Endothelial cell of umbilical vein (primary cell): ENCODE measurements around the gene NUP214. TPM values are rescaled to one million over a fixed set of nuclear protein-coding genes. Genes with fewer than 3 reads are reported as not detected.
"Not testable (repeated sequence)": the region's sequence is repeated elsewhere in the genome, so short reads cannot be mapped to it uniquely, and the experiment has no call there.

ENCODE experiments used
- BruUV-seq: library from RNA; stranded (reverse); fragments of 400-500 nt; replicated peaks from 2 replicates; lab custom pipeline; 2021; lab: Mats Ljungman, UMichigan
- CTCF ChIA-PET: fragments of 300-600, 350-600 bp; sonication (Branson Sonifier 250); formaldehyde crosslinking; loops from one replicate; lab custom pipeline; 2021; ENCODE audit warnings: antibody characterized with exemption, inconsistent platforms; lab: Charles Lee
- POLR2A ChIA-PET: fragments of 300-600, 350-600 bp; sonication (Branson Sonifier 250); formaldehyde crosslinking; loops from one replicate; lab custom pipeline; 2021; ENCODE audit warnings: antibody characterized with exemption, inconsistent platforms; lab: Charles Lee
- DNase-seq: peaks from one replicate; pipeline ENCODE4 v3.0.0-alpha.2; 2011; ENCODE audit warnings: low read depth, low spot score
- FAIRE-seq: peaks from 2 replicates; lab custom pipeline; 2011; peaks lifted over from hg19 to GRCh38; lab: Jason Lieb, UNC
- H2AFZ ChIP-seq: 2 replicates; pipeline ENCODE4 v1.6.0; 2012; ENCODE audit warnings: low read depth, low read length, control low read depth, inconsistent platforms
- H3K27ac ChIP-seq: 2 replicates; pipeline ENCODE4 v1.5.1; 2011; ENCODE audit warnings: low read depth, mild to moderate bottlenecking, control low read depth, low read length, moderate library complexity; ENCODE audit not compliant: insufficient read depth
- H3K27me3 ChIP-seq, 2 experiments: 2 replicates each; pipeline versions ENCODE4 v1.6.0 to v1.6.1; 2011; ENCODE audit warnings: low read length in 2 of 2, mixed read lengths in 1 of 2; ENCODE audit not compliant: control insufficient read depth in 2 of 2, insufficient read depth in 2 of 2
- H3K36me3 ChIP-seq, 2 experiments: 2 replicates in 1 of 2; 3 replicates in 1 of 2; pipeline ENCODE4 v1.5.1; 2011; ENCODE audit warnings: low read length in 2 of 2, mild to moderate bottlenecking in 1 of 2, moderate library complexity in 1 of 2; ENCODE audit not compliant: control insufficient read depth in 2 of 2, insufficient read depth in 2 of 2; ENCODE audit errors: extremely low read depth in 1 of 2
- H3K4me1 ChIP-seq: 3 replicates; pipeline ENCODE4 v1.5.1; 2011; ENCODE audit warnings: mild to moderate bottlenecking, low read length; ENCODE audit not compliant: control insufficient read depth, insufficient read depth; ENCODE audit errors: extremely low read depth
- H3K4me2 ChIP-seq: 2 replicates; pipeline ENCODE4 v1.6.1; 2011; ENCODE audit warnings: low read length, control low read depth, mixed read lengths; ENCODE audit not compliant: insufficient read depth
- H3K4me3 ChIP-seq, 3 experiments: fragments of 200-600 bp in 1 of 3; sonication (generic), shearing (Covaris generic) in 1 of 3; replicated peaks in 1 of 3; 2 replicates each; pipeline ENCODE4 v1.5.1; 2011 to 2016; ENCODE audit warnings: control low read depth in 3 of 3, low read length in 3 of 3, mild to moderate bottlenecking in 2 of 3, inconsistent platforms in 1 of 3, low read depth in 1 of 3, moderate library complexity in 1 of 3; ENCODE audit not compliant: insufficient read depth in 1 of 3
- H3K79me2 ChIP-seq: 2 replicates; pipeline ENCODE4 v1.6.0; 2012; ENCODE audit warnings: low read length, inconsistent platforms; ENCODE audit not compliant: control insufficient read depth, insufficient read depth
- H3K9ac ChIP-seq: replicated peaks from 2 replicates; pipeline ENCODE3; 2011; ENCODE audit warnings: low read length, control low read depth; ENCODE audit not compliant: insufficient read depth; ENCODE audit errors: extremely low read depth
- H3K9me1 ChIP-seq: replicated peaks from 3 replicates; pipeline ENCODE4 v1.6.0; 2011; ENCODE audit warnings: mild to moderate bottlenecking, low read length; ENCODE audit not compliant: control insufficient read depth, insufficient read depth; ENCODE audit errors: extremely low read depth
- H3K9me3 ChIP-seq: replicated peaks from 2 replicates; pipeline ENCODE4 v1.5.1; 2012; ENCODE audit warnings: low read length, inconsistent platforms; ENCODE audit not compliant: control insufficient read depth, insufficient read depth
- H4K20me1 ChIP-seq: replicated peaks from 2 replicates; pipeline ENCODE3; 2011; ENCODE audit warnings: mild to moderate bottlenecking, low read length; ENCODE audit not compliant: control insufficient read depth, insufficient read depth; ENCODE audit errors: extremely low read depth
- EZH2 ChIP-seq: IDR thresholded peaks from 2 replicates; pipeline ENCODE4 v1.6.1; 2012; ENCODE audit warnings: borderline replicate concordance, low read depth, mild to moderate bottlenecking, moderate library complexity, low read length, inconsistent platforms; ENCODE audit not compliant: severe bottlenecking
- FOS ChIP-seq: IDR thresholded peaks from 2 replicates; pipeline ENCODE4 v1.6.1; 2011; ENCODE audit warnings: mild to moderate bottlenecking, low read length, moderate library complexity, borderline replicate concordance; ENCODE audit not compliant: insufficient read depth
- GATA2 ChIP-seq: IDR thresholded peaks from 2 replicates; pipeline ENCODE4 v1.7.0; 2011; ENCODE audit warnings: low read depth, mild to moderate bottlenecking, moderate library complexity, mixed read lengths, low read length; ENCODE audit not compliant: insufficient read length, insufficient read depth
- JUN ChIP-seq: IDR thresholded peaks from 2 replicates; pipeline ENCODE4 v1.6.1; 2011; ENCODE audit warnings: borderline replicate concordance, low read depth; ENCODE audit not compliant: insufficient read length, insufficient read depth
- MYC ChIP-seq: IDR thresholded peaks from one replicate; pipeline ENCODE4 v1.6.1; 2011; ENCODE audit warnings: mild to moderate bottlenecking, low read depth, low read length
- POLR2A ChIP-seq: IDR thresholded peaks from 2 replicates; pipeline ENCODE4 v1.6.1; 2012; ENCODE audit warnings: low read depth, mild to moderate bottlenecking, control low read depth, low read length
- POLR2AphosphoS5 ChIP-seq: IDR thresholded peaks from 2 replicates; pipeline ENCODE4 v1.6.1; 2012; ENCODE audit warnings: low read depth, mild to moderate bottlenecking, control low read depth, low read length, moderate library complexity; ENCODE audit not compliant: insufficient read depth
- dilution Hi-C: fragments of 300-500 bp; cut with MboI; formaldehyde crosslinking; loops from one replicate; pipeline ENCODE4 v1.15.0; 2019; ENCODE audit warnings: low sequenced_read_pairs; ENCODE audit not compliant: extremely low pct_ligation_motif_present
- intact Hi-C: fragments of 100-400 bp; cut with micrococcal nuclease; formaldehyde crosslinking; loops from one replicate; pipeline ENCODE4 v1.10.0; 2022
- polyA plus RNA-seq, 4 experiments: library from polyadenylated mRNA; depleted of rRNA in 3 of 4; stranded (reverse) in 3 of 4; unstranded in 1 of 4; fragments of >200 nt; gene quantifications; 2 replicates each; pipeline versions ENCODE4 v1.2.1 to v1.2.3, GENCODE V29; 2011 to 2012; ENCODE audit warnings: missing spikeins in 1 of 4
- total RNA-seq: library from RNA; stranded (reverse); gene quantifications from 2 replicates; pipeline ENCODE4 v1.2.3, GENCODE V29; 2021
- TF ChIP-seq, protein P1 (sequence below), 2 donors: IDR thresholded peaks; 1 replicate in 1 of 2; 2 replicates in 1 of 2; pipeline ENCODE4 v1.5.1; 2011; ENCODE audit warnings: low read length in 2 of 2, mild to moderate bottlenecking in 2 of 2, moderate library complexity in 2 of 2, control low read depth in 1 of 2, inconsistent platforms in 1 of 2, low read depth in 1 of 2; ENCODE audit not compliant: insufficient read depth in 1 of 2; ENCODE audit errors: extremely low read depth in 1 of 2
- TF ChIP-seq, protein P2 (sequence below): IDR thresholded peaks from 2 replicates; pipeline ENCODE4 v1.6.1; 2011; ENCODE audit not compliant: insufficient read depth, insufficient read length

The NUP214 gene
- total and polyA plus RNA-seq, 2 donors (not counting 3 experiments of a cell fraction or from before 2014, with no cell fraction given), result 28.7 to 65.9 TPM

DNA sequence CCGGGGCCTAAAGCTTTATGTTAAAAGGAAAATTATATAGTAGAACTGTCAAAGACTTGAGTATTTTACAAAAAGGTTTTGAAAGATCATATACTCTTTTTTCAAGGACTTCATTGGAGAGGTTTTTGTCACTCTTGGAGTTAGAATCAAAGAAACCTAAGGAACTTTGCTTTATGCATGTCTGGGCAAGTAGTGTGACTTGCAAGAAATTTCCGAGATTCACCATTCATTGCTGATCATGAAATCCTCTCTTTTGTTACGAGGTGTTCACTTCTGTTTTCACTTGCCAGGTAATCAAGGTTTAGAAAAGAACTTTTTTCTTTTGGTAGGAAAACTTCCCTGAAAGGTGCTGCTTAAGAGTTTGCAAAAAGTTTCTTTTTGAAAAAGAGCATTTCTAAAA, 64.8 kb downstream of the NUP214 start:
- dilution Hi-C loops (no loop called here), intact Hi-C loops (no loop called here)
- BruUV-seq, result no TSS peak
- H3K9me1 ChIP-seq, result no peaks in the 10 kb centered on the region
- peaks cover 6 to 21% of the 10 kb centered on the region in 2 experiments for H3K36me3 ChIP-seq
- no peak for TF ChIP-seq MYC
- TF ChIP-seq FOS, result no peak
- TF ChIP-seq JUN, result no peak
- TF ChIP-seq POLR2A, result no peak
- no peak for TF ChIP-seq EZH2
- no peak for TF ChIP-seq POLR2AphosphoS5
- TF ChIP-seq, protein P1, sequence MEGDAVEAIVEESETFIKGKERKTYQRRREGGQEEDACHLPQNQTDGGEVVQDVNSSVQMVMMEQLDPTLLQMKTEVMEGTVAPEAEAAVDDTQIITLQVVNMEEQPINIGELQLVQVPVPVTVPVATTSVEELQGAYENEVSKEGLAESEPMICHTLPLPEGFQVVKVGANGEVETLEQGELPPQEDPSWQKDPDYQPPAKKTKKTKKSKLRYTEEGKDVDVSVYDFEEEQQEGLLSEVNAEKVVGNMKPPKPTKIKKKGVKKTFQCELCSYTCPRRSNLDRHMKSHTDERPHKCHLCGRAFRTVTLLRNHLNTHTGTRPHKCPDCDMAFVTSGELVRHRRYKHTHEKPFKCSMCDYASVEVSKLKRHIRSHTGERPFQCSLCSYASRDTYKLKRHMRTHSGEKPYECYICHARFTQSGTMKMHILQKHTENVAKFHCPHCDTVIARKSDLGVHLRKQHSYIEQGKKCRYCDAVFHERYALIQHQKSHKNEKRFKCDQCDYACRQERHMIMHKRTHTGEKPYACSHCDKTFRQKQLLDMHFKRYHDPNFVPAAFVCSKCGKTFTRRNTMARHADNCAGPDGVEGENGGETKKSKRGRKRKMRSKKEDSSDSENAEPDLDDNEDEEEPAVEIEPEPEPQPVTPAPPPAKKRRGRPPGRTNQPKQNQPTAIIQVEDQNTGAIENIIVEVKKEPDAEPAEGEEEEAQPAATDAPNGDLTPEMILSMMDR (IDR thresholded peaks at IDR 0.05; ENCODE audit: extremely low read depth in 1 of 2, insufficient read depth in 1 of 2, low read depth in 1 of 2, low read length in 2 of 2), result no peak
- TF ChIP-seq, protein P2, sequence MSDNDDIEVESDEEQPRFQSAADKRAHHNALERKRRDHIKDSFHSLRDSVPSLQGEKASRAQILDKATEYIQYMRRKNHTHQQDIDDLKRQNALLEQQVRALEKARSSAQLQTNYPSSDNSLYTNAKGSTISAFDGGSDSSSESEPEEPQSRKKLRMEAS, result no peak
- TF ChIP-seq GATA2, result no peak
- ChIA-PET CTCF (no interaction called here), POLR2A (no interaction called here)
- no peak overlapping the region for H3K4me2 ChIP-seq
- DNase-seq, result no peak
- H3K9ac ChIP-seq, result no peak overlapping the region
- no peak overlapping the region for H3K4me3 ChIP-seq
- H3K27me3 ChIP-seq, result no peaks in the 10 kb centered on the region
- no peaks in the 10 kb centered on the region for H3K4me1 ChIP-seq
- FAIRE-seq, result no peak
- no peak overlapping the region for H2AFZ ChIP-seq
- H4K20me1 ChIP-seq, result no peaks in the 10 kb centered on the region
- no peaks in the 10 kb centered on the region for H3K79me2 ChIP-seq
- no peak overlapping the region for H3K27ac ChIP-seq
- H3K9me3 ChIP-seq, result no peaks in the 10 kb centered on the region

DNA sequence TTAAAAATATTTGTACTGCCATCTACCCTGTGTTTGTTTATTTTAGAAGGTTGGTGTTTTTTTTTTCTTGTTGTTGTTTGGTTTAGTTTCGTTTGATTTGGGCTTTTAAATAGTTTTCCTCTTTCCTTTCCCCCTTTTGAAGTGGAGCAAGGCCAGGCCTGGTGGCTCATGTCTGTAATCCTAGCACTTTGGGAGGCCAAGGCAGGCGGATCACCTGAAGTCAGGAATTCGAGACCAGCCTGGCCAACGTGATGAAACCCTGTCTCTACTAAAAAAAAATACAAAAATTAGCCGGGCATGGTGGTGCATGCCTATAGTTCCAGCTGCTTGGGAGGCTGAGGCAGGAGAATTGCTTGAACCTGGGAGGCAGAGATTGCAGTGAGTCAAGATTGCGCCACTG, 65.6 kb downstream of the NUP214 start:
- FAIRE-seq, H2AFZ ChIP-seq, DNase-seq, H3K9me3 ChIP-seq, H3K9ac ChIP-seq, H3K4me3 ChIP-seq, H3K4me2 ChIP-seq, H3K4me1 ChIP-seq, H3K27me3 ChIP-seq, intact Hi-C loops, H3K27ac ChIP-seq, H4K20me1 ChIP-seq, POLR2A ChIA-PET, H3K9me1 ChIP-seq, dilution Hi-C loops, BruUV-seq, H3K79me2 ChIP-seq: not testable (repeated sequence)
- CTCF ChIA-PET, result interaction anchor here (1.1 to 1.8 kb wide), 2 partner anchors 9 to 14 kb away, joined by 3 to 4 read pairs; no protein-coding TSS in a partner anchor
- H3K36me3 ChIP-seq, result peaks cover 4 to 19% of the 10 kb centered on the region in 2 experiments
